ENCODE data around the gene DND1.
"Not testable (repeated sequence)": the region's sequence is repeated elsewhere in the genome, so short reads cannot be mapped to it uniquely, and the experiment has no call there.

DND1 gene

DNA sequence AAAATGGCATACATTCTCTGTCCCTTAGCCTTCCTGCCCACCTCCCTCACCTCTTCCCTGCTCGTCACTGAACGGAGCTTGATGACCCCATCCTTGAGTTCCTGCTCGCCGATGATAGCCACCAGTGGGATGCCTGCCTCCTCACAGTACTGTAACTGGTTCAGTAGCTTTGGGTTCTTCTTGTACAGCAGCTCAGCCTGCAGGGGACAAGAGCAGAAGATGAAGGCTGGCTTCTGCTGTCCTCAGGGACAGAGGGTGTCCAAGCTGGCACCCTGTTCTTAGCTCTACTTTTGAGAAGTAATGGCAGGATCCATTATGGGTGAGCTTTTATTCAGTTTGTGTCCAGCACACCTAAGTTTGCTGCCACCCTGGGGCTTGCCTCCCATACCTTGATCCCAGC, 1.3 kb upstream of the DND1 start:
- no peak for TF ChIP-seq CTCF (IDR thresholded peaks at IDR 0.05)
- H3K4me3 ChIP-seq (ENCODE audit: low read depth in 1 of 2, low read length in 1 of 2): no peak overlapping the region
- H3K36me3 ChIP-seq: peaks cover 96% of the 10 kb centered on the region
- no peaks in the 10 kb centered on the region for H3K27me3 ChIP-seq
- H3K27ac ChIP-seq: no peak overlapping the region
- H3K9me3 ChIP-seq: no peaks in the 10 kb centered on the region
- H3K4me1 ChIP-seq (ENCODE audit: control insufficient read depth in 1 of 2, insufficient read depth in 1 of 2, low read depth in 1 of 2, low read length in 1 of 2): no peaks in the 10 kb centered on the region

DNA sequence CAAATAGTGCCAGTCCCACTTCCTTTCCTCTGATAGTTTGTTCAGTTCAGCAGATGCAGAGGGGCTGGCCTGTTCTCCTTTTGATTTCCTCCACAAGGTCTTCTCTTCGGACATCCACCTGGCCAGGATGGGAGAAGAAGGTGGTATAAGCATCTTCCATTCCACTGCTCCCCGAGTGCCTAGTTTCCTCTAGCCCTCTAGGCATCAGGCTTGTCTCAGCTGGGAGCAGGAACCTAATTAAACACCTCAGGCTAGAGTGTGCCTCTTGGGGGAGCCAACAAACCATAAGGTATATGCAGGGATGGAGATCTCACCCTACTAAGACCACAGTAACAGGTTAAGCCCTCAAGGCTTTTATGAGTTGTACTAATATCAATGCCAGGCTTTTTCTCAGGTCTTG, 835 bp upstream of the DND1 start:
- Histone ChIP-seq H3K36me3 (peaks cover 96% of the 10 kb centered on the region), H3K4me1 (ENCODE audit: control insufficient read depth in 1 of 2, insufficient read depth in 1 of 2, low read depth in 1 of 2, low read length in 1 of 2) (no peaks in the 10 kb centered on the region), H3K9me3 (no peaks in the 10 kb centered on the region), H3K27ac (peak overlapping the region; percentile 8), H3K4me3 (ENCODE audit: low read depth in 1 of 2, low read length in 1 of 2) (no peak overlapping the region), H3K27me3 (no peaks in the 10 kb centered on the region)
- TF ChIP-seq CTCF (IDR thresholded peaks at IDR 0.05): no peak

GRCh38 chr5:140672455-140673186, 755 bp downstream of the DND1 start:
- no peaks in the 10 kb centered on the region for H3K9me3 ChIP-seq
- H3K4me3 ChIP-seq (ENCODE audit: low read depth in 1 of 2, low read length in 1 of 2): no peak overlapping the region
- no peaks in the 10 kb centered on the region for H3K27me3 ChIP-seq
- no peaks in the 10 kb centered on the region for H3K4me1 ChIP-seq (ENCODE audit: control insufficient read depth in 1 of 2, insufficient read depth in 1 of 2, low read depth in 1 of 2, low read length in 1 of 2)
- no peak for TF ChIP-seq CTCF (IDR thresholded peaks at IDR 0.05)
- H3K27ac ChIP-seq: no peak overlapping the region
- H3K36me3 ChIP-seq: peaks cover 94% of the 10 kb centered on the region

- H3K27ac ChIP-seq: no peak overlapping the region
- no peak overlapping the region for H3K4me3 ChIP-seq (ENCODE audit: low read depth in 1 of 2, low read length in 1 of 2)
- no peak for TF ChIP-seq CTCF (IDR thresholded peaks at IDR 0.05)
- no peaks in the 10 kb centered on the region for H3K4me1 ChIP-seq (ENCODE audit: control insufficient read depth in 1 of 2, insufficient read depth in 1 of 2, low read depth in 1 of 2, low read length in 1 of 2)
- H3K9me3 ChIP-seq: no peaks in the 10 kb centered on the region
- peaks cover 84% of the 10 kb centered on the region for H3K36me3 ChIP-seq
- no peaks in the 10 kb centered on the region for H3K27me3 ChIP-seq
Measured at GRCh38 chr5:140671472-140672125, 1.8 kb downstream of the DND1 start.

GRCh38 chr5:140671035-140671434, 2.3 kb downstream of the DND1 start:
- H3K4me3 ChIP-seq (ENCODE audit: low read depth in 1 of 2, low read length in 1 of 2); H3K4me1 ChIP-seq (ENCODE audit: control insufficient read depth in 1 of 2, insufficient read depth in 1 of 2, low read depth in 1 of 2, low read length in 1 of 2); H3K9me3 ChIP-seq; H3K27ac ChIP-seq; H3K27me3 ChIP-seq: not testable (repeated sequence)
- H3K36me3 ChIP-seq: peaks cover 78% of the 10 kb centered on the region

GRCh38 chr5:140664359-140665119, 8.8 kb downstream of the DND1 start, which contains the start of gene WDR55:
WDR55 (plus strand) TSS chr5:140664904; CDS start chr5:140664913, 9 bp downstream.
- TF ChIP-seq CTCF (IDR thresholded peaks at IDR 0.05): peak; percentile 42
- Histone ChIP-seq H3K27me3 (no peaks in the 10 kb centered on the region), H3K9me3 (no peaks in the 10 kb centered on the region), H3K27ac (peak within 1 kb of the TSS; percentile 96), H3K4me1 (ENCODE audit: control insufficient read depth in 1 of 2, insufficient read depth in 1 of 2, low read depth in 1 of 2, low read length in 1 of 2) (peaks cover 26 to 27% of the 10 kb centered on the region in 2 experiments), H3K36me3 (peaks cover 54% of the 10 kb centered on the region), H3K4me3 (ENCODE audit: low read depth in 1 of 2, low read length in 1 of 2) (peak within 1 kb of the TSS; percentile 92 to 97)

Measured in neutrophil (primary cell).